Measurements from ENCODE around the gene PIK3R6.
"Not testable (repeated sequence)": the region's sequence is repeated elsewhere in the genome, so short reads cannot be mapped to it uniquely, and the experiment has no call there.

Gene PIK3R6

GRCh38 chr17:8856869-8857575 is 10.5 kb downstream of the PIK3R6 start:
- Histone ChIP-seq H2AFZ (ENCODE audit: low read depth) (no peak overlapping the region), H3K4me2 (no peak overlapping the region), H3K27ac (no peak overlapping the region)

GRCh38 chr17:8856205-8856603 is 11.3 kb downstream of the PIK3R6 start:
- not testable (repeated sequence) for H3K79me2 ChIP-seq (ENCODE audit: insufficient read depth, low read depth); H3K4me3 ChIP-seq (IDR thresholded peaks at IDR 0.05; ENCODE audit: insufficient read depth, low read depth, low read length); H3K4me2 ChIP-seq; H3K27ac ChIP-seq; H3K9ac ChIP-seq; H3K4me1 ChIP-seq (ENCODE audit: low read depth, poor library complexity, severe bottlenecking); H4K20me1 ChIP-seq (ENCODE audit: insufficient read depth); H3K36me3 ChIP-seq (ENCODE audit: insufficient read depth); H2AFZ ChIP-seq (ENCODE audit: low read depth); H3K27me3 ChIP-seq (ENCODE audit: insufficient read depth, low read depth)

More at GRCh38 chr17:8856869-8857575, 10.5 kb downstream of the PIK3R6 start:
- no peak for TF ChIP-seq CTCF (conservative IDR thresholded peaks at IDR 0.05; ENCODE audit: low read depth, low read length)
- Histone ChIP-seq H3K4me1 (ENCODE audit: low read depth, poor library complexity, severe bottlenecking) (no peaks in the 10 kb centered on the region), H3K27me3 (ENCODE audit: insufficient read depth, low read depth) (no peaks in the 10 kb centered on the region), H3K79me2 (ENCODE audit: insufficient read depth, low read depth) (no peaks in the 10 kb centered on the region), H3K36me3 (ENCODE audit: insufficient read depth) (no peaks in the 10 kb centered on the region), H4K20me1 (ENCODE audit: insufficient read depth) (no peaks in the 10 kb centered on the region), H3K9ac (no peak overlapping the region), H3K4me3 (IDR thresholded peaks at IDR 0.05; ENCODE audit: insufficient read depth, low read depth, low read length) (no peak overlapping the region)

GRCh38 chr17:8855477-8856204 is 11.8 kb downstream of the PIK3R6 start:
- Histone ChIP-seq H3K9ac (no peak overlapping the region), H3K27me3 (ENCODE audit: insufficient read depth, low read depth) (no peaks in the 10 kb centered on the region), H3K4me1 (ENCODE audit: low read depth, poor library complexity, severe bottlenecking) (no peaks in the 10 kb centered on the region), H3K36me3 (ENCODE audit: insufficient read depth) (no peaks in the 10 kb centered on the region), H3K27ac (no peak overlapping the region), H3K4me3 (IDR thresholded peaks at IDR 0.05; ENCODE audit: insufficient read depth, low read depth, low read length) (no peak overlapping the region), H3K79me2 (ENCODE audit: insufficient read depth, low read depth) (no peaks in the 10 kb centered on the region), H4K20me1 (ENCODE audit: insufficient read depth) (no peaks in the 10 kb centered on the region), H3K4me2 (no peak overlapping the region), H2AFZ (ENCODE audit: low read depth) (no peak overlapping the region)
- TF ChIP-seq CTCF (conservative IDR thresholded peaks at IDR 0.05; ENCODE audit: low read depth, low read length) = no peak

- Histone ChIP-seq H3K27ac (no peak overlapping the region), H3K4me1 (ENCODE audit: low read depth, poor library complexity, severe bottlenecking) (no peaks in the 10 kb centered on the region), H3K9ac (no peak overlapping the region), H3K4me2 (no peak overlapping the region), H3K4me3 (IDR thresholded peaks at IDR 0.05; ENCODE audit: insufficient read depth, low read depth, low read length) (no peak overlapping the region), H3K27me3 (ENCODE audit: insufficient read depth, low read depth) (no peaks in the 10 kb centered on the region), H4K20me1 (ENCODE audit: insufficient read depth) (no peaks in the 10 kb centered on the region), H3K79me2 (ENCODE audit: insufficient read depth, low read depth) (no peaks in the 10 kb centered on the region), H3K36me3 (ENCODE audit: insufficient read depth) (no peaks in the 10 kb centered on the region), H2AFZ (ENCODE audit: low read depth) (no peak overlapping the region)
- no peak for TF ChIP-seq CTCF (conservative IDR thresholded peaks at IDR 0.05; ENCODE audit: low read depth, low read length)
Measured at GRCh38 chr17:8851600-8851999, 15.9 kb downstream of the PIK3R6 start.
